Neural cell (in vitro differentiated cells): ENCODE results near the gene NTNG1. TPM values are rescaled to one million over a fixed set of nuclear protein-coding genes. Genes with fewer than 3 reads are reported as not detected.
"Not testable (repeated sequence)": the region's sequence is repeated elsewhere in the genome, so short reads cannot be mapped to it uniquely, and the experiment has no call there.

ENCODE experiments used
- H2AFZ ChIP-seq: fragments of 200-600, 300-800 bp; sonication (generic), shearing (Covaris generic); 2 replicates; pipeline ENCODE4 v1.6.0; 2014; ENCODE audit warnings: low read depth, mild to moderate bottlenecking, antibody characterized with exemption, low read length, moderate library complexity
- H3F3A ChIP-seq: fragments of 200-600 bp; shearing (Covaris generic); 2 replicates; pipeline ENCODE4 v1.6.1; 2016; ENCODE audit warnings: mild to moderate bottlenecking, moderate library complexity, mixed read lengths, antibody characterized with exemption, low read length; ENCODE audit not compliant: insufficient read depth, poor library complexity, severe bottlenecking
- H3K27ac ChIP-seq: fragments of 200-600, 300-800 bp; sonication (generic), shearing (Covaris generic); 2 replicates; pipeline ENCODE4 v1.5.1; 2014; ENCODE audit warnings: mild to moderate bottlenecking, low read length, moderate library complexity
- H3K27me3 ChIP-seq: fragments of 300-800, 200-600 bp; sonication (generic), shearing (Covaris generic); 2 replicates; pipeline ENCODE4 v1.6.0; 2014; ENCODE audit warnings: mild to moderate bottlenecking, low read depth, low read length, moderate library complexity; ENCODE audit not compliant: insufficient read depth
- H3K36me3 ChIP-seq: fragments of 300-800, 200-600 bp; sonication (generic), shearing (Covaris generic); 2 replicates; pipeline ENCODE4 v1.5.1; 2014; ENCODE audit warnings: mild to moderate bottlenecking, antibody characterized with exemption, low read length, moderate library complexity; ENCODE audit not compliant: insufficient read depth
- H3K4me2 ChIP-seq: fragments of 300-800, 200-600 bp; sonication (generic), shearing (Covaris generic); 2 replicates; pipeline ENCODE4 v1.6.0; 2014; ENCODE audit warnings: mild to moderate bottlenecking, low read length
- H3K4me3 ChIP-seq: fragments of 300-800, 200-600 bp; sonication (generic), shearing (Covaris generic); 2 replicates; pipeline ENCODE4 v1.5.1; 2014; ENCODE audit warnings: mild to moderate bottlenecking, low read length, moderate library complexity
- H3K79me2 ChIP-seq: fragments of 200-600 bp; shearing (Covaris generic); replicated peaks from 2 replicates; pipeline ENCODE4 v1.6.0; 2014; ENCODE audit warnings: mild to moderate bottlenecking, low read length, moderate library complexity; ENCODE audit not compliant: insufficient read depth
- H3K9ac ChIP-seq: fragments of 300-800, 200-600 bp; sonication (generic), shearing (Covaris generic); 2 replicates; pipeline ENCODE4 v1.6.1; 2016; ENCODE audit warnings: mild to moderate bottlenecking, low read length, mixed read lengths
- H3K9me2 ChIP-seq: fragments of 200-600 bp; shearing (Covaris generic); 2 replicates; pipeline ENCODE4 v1.6.1; 2016; ENCODE audit warnings: mild to moderate bottlenecking, low read length, mixed read lengths; ENCODE audit not compliant: insufficient read depth
- H3K9me3 ChIP-seq: fragments of 200-600, 300-800 bp; sonication (generic), shearing (Covaris generic); 2 replicates; pipeline ENCODE4 v1.6.1; 2016; ENCODE audit warnings: mild to moderate bottlenecking, mixed run types, low read length, moderate library complexity, mixed read lengths
- H4K20me1 ChIP-seq: fragments of 200-600 bp; shearing (Covaris generic); 2 replicates; pipeline ENCODE4 v1.6.1; 2016; ENCODE audit warnings: mild to moderate bottlenecking, mixed run types; ENCODE audit not compliant: insufficient read depth
- EP300 ChIP-seq: fragments of 450-650 bp; conservative IDR thresholded peaks from 2 replicates; pipeline ENCODE4 v1.6.1; 2014; ENCODE audit warnings: antibody characterized with exemption, mild to moderate bottlenecking, moderate library complexity; ENCODE audit not compliant: poor library complexity, severe bottlenecking
- EZH2 ChIP-seq: fragments of 200-600, 300-800 bp; shearing (Covaris generic), sonication (generic); IDR thresholded peaks from 2 replicates; pipeline ENCODE4 v1.6.1; 2014; ENCODE audit warnings: antibody characterized with exemption, low read length, borderline replicate concordance, mild to moderate bottlenecking; ENCODE audit not compliant: insufficient read depth, poor library complexity, severe bottlenecking
- MXI1 ChIP-seq: fragments of 450-650 bp; conservative IDR thresholded peaks from 2 replicates; pipeline ENCODE4 v1.6.1; 2014; ENCODE audit warnings: antibody characterized with exemption, mild to moderate bottlenecking; ENCODE audit not compliant: poor library complexity, severe bottlenecking
- POLR2AphosphoS5 ChIP-seq: IDR thresholded peaks from 2 replicates; pipeline ENCODE4 v1.6.1; 2012
- RAD21 ChIP-seq: fragments of 450-650 bp; conservative IDR thresholded peaks from 2 replicates; pipeline ENCODE4 v1.6.1; 2014; ENCODE audit warnings: antibody characterized with exemption, mild to moderate bottlenecking, moderate library complexity
- SMC3 ChIP-seq: fragments of 450-650 bp; conservative IDR thresholded peaks from 2 replicates; pipeline ENCODE4 v1.6.1; 2014; ENCODE audit warnings: antibody characterized with exemption, mild to moderate bottlenecking, moderate library complexity; ENCODE audit not compliant: poor library complexity
- TAF1 ChIP-seq: IDR thresholded peaks from 2 replicates; pipeline ENCODE4 v1.6.1; 2012; ENCODE audit warnings: low read depth
- polyA plus RNA-seq: library from polyadenylated mRNA; depleted of rRNA; stranded (reverse); fragments of >200 nt; gene quantifications from 2 replicates; pipeline ENCODE4 v1.2.3, GENCODE V29; 2014
- TF ChIP-seq, protein P1 (sequence below): fragments of 450-650 bp; IDR thresholded peaks from 2 replicates; pipeline ENCODE4 v1.5.1; 2014; ENCODE audit warnings: antibody characterized with exemption, mild to moderate bottlenecking, moderate library complexity; ENCODE audit not compliant: poor library complexity, severe bottlenecking
- TF ChIP-seq, protein P2 (sequence below): IDR thresholded peaks from 2 replicates; pipeline ENCODE4 v1.6.1; 2012; ENCODE audit warnings: borderline replicate concordance

Gene NTNG1
- polyA plus RNA-seq, 1 donor from 2014 or later, result not detected

DNA sequence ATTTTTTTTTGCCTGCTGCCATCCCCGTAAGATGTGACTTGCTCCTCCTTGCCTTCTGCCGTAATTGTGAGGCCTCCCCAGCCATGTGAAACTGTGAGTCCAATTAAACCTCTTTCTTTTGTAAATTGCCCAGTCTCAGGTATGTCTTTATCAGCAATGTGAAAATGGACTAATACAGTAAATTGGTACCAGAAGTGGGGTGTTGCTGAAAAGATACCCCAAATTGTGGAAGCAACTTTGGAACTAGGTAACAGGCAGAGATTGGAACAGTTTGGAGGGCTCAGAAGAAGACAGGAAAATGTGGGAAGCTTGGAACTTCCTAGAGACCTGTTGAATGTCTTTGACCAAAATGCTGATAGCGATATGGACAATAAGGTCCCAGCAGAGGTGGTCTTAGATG is 95.9 kb downstream of the NTNG1 start:
- not testable (repeated sequence) for H3F3A ChIP-seq, H3K9ac ChIP-seq, H3K27me3 ChIP-seq, H3K4me3 ChIP-seq, H3K4me2 ChIP-seq, H3K36me3 ChIP-seq, H3K9me2 ChIP-seq, H4K20me1 ChIP-seq, H3K27ac ChIP-seq, H3K79me2 ChIP-seq, H3K9me3 ChIP-seq, H2AFZ ChIP-seq

DNA sequence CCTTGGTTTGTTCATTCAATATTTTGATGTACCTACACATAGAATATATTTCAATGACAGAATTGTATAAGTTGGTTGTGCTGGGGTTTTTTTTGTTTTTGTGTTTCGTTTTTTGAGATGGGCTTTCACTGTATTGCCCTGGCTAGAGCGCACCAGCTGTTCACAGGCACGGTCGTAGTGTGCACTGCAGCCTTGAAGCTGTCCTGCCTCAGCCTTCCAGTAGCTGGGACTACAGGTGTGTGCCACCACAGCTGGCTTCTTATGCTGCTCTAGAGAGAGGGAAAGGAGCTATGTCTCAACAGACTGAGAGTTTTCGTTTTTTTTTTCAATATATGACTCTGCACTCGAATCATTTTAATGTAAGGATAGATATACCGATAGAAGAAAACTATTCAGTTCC is 102.6 kb downstream of the NTNG1 start:
- H3K36me3 ChIP-seq, result no peaks in the 10 kb centered on the region
- H3K27me3 ChIP-seq, result no peaks in the 10 kb centered on the region
- H2AFZ ChIP-seq, result no peak overlapping the region
- H3K9me3 ChIP-seq, result no peaks in the 10 kb centered on the region
- no peak overlapping the region for H3K9ac ChIP-seq
- no peaks in the 10 kb centered on the region for H3F3A ChIP-seq
- no peak overlapping the region for H3K4me3 ChIP-seq
- no peak overlapping the region for H3K27ac ChIP-seq
- no peaks in the 10 kb centered on the region for H3K9me2 ChIP-seq
- TF ChIP-seq, protein P1, sequence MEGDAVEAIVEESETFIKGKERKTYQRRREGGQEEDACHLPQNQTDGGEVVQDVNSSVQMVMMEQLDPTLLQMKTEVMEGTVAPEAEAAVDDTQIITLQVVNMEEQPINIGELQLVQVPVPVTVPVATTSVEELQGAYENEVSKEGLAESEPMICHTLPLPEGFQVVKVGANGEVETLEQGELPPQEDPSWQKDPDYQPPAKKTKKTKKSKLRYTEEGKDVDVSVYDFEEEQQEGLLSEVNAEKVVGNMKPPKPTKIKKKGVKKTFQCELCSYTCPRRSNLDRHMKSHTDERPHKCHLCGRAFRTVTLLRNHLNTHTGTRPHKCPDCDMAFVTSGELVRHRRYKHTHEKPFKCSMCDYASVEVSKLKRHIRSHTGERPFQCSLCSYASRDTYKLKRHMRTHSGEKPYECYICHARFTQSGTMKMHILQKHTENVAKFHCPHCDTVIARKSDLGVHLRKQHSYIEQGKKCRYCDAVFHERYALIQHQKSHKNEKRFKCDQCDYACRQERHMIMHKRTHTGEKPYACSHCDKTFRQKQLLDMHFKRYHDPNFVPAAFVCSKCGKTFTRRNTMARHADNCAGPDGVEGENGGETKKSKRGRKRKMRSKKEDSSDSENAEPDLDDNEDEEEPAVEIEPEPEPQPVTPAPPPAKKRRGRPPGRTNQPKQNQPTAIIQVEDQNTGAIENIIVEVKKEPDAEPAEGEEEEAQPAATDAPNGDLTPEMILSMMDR, result no peak
- no peak for TF ChIP-seq POLR2AphosphoS5
- no peak for TF ChIP-seq EZH2
- TF ChIP-seq EP300, result no peak
- no peak for TF ChIP-seq SMC3
- TF ChIP-seq, protein P2, sequence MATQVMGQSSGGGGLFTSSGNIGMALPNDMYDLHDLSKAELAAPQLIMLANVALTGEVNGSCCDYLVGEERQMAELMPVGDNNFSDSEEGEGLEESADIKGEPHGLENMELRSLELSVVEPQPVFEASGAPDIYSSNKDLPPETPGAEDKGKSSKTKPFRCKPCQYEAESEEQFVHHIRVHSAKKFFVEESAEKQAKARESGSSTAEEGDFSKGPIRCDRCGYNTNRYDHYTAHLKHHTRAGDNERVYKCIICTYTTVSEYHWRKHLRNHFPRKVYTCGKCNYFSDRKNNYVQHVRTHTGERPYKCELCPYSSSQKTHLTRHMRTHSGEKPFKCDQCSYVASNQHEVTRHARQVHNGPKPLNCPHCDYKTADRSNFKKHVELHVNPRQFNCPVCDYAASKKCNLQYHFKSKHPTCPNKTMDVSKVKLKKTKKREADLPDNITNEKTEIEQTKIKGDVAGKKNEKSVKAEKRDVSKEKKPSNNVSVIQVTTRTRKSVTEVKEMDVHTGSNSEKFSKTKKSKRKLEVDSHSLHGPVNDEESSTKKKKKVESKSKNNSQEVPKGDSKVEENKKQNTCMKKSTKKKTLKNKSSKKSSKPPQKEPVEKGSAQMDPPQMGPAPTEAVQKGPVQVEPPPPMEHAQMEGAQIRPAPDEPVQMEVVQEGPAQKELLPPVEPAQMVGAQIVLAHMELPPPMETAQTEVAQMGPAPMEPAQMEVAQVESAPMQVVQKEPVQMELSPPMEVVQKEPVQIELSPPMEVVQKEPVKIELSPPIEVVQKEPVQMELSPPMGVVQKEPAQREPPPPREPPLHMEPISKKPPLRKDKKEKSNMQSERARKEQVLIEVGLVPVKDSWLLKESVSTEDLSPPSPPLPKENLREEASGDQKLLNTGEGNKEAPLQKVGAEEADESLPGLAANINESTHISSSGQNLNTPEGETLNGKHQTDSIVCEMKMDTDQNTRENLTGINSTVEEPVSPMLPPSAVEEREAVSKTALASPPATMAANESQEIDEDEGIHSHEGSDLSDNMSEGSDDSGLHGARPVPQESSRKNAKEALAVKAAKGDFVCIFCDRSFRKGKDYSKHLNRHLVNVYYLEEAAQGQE, result no peak
- TF ChIP-seq RAD21, result no peak
- TF ChIP-seq MXI1, result no peak
- no peak for TF ChIP-seq TAF1
- no peaks in the 10 kb centered on the region for H4K20me1 ChIP-seq
- no peaks in the 10 kb centered on the region for H3K79me2 ChIP-seq
- no peak overlapping the region for H3K4me2 ChIP-seq
